WTC11 (cell line): ENCODE measurements around the gene SLC22A13. TPM values are rescaled to one million over a fixed set of nuclear protein-coding genes. Genes with fewer than 3 reads are reported as not detected.

Experiments used
- ATAC-seq: fragments of 200-7000 bp; cut with Tn5 transposase; 2 replicates; pipeline ENCODE4 v1.10.0; 2021; ENCODE audit warnings: mild to moderate bottlenecking, moderate library complexity
- Bru-seq: library from RNA; stranded (reverse); fragments of 400-500 nt; gene quantifications from one replicate; lab custom pipeline; 2021; lab: Mats Ljungman, UMichigan
- CTCF ChIA-PET: fragments of 300-600 bp; sonication (Branson Sonifier 250); formaldehyde crosslinking; loops from one replicate; lab custom pipeline; 2021; ENCODE audit warnings: antibody characterized with exemption; lab: Charles Lee
- POLR2A ChIA-PET: fragments of 350-600 bp; sonication (Branson Sonifier 250); formaldehyde crosslinking; loops from one replicate; lab custom pipeline; 2021; ENCODE audit warnings: antibody characterized with exemption; lab: Charles Lee
- DNase-seq: peaks from one replicate; pipeline ENCODE4 v3.0.0; 2021; ENCODE audit warnings: low spot score
- H3K27ac Mint-ChIP-seq: 2 replicates; pipeline ENCODE4 v1.8.0; 2021; ENCODE audit warnings: mixed read lengths
- H3K27me3 Mint-ChIP-seq: 2 replicates; pipeline ENCODE4 v1.8.0; 2021; ENCODE audit warnings: low read depth, mild to moderate bottlenecking, moderate library complexity, mixed read lengths
- H3K36me3 Mint-ChIP-seq: 2 replicates; pipeline ENCODE4 v1.8.0; 2021; ENCODE audit warnings: mixed read lengths
- H3K4me1 Mint-ChIP-seq: 2 replicates; pipeline ENCODE4 v1.8.0; 2022; ENCODE audit warnings: mixed read lengths
- H3K4me3 Mint-ChIP-seq: 2 replicates; pipeline ENCODE4 v1.8.0; 2021; ENCODE audit warnings: mild to moderate bottlenecking, moderate library complexity, mixed read lengths
- H3K9me3 Mint-ChIP-seq: 2 replicates; pipeline ENCODE4 v1.8.0; 2021; ENCODE audit warnings: mixed read lengths
- HMGA2 ChIP-seq: fragments of 250-450 bp; sonication (Bioruptor Pico); IDR thresholded peaks from 2 replicates; pipeline ENCODE4 v1.4.0; 2021; ENCODE audit warnings: mild to moderate bottlenecking, moderate library complexity
- KAT7 ChIP-seq: sonication (generic); formaldehyde crosslinking; IDR thresholded peaks from 2 replicates; pipeline ENCODE4 v1.8.1; 2023; ENCODE audit warnings: missing genetic modification reagents, mild to moderate bottlenecking, borderline replicate concordance
- OVOL2 ChIP-seq: fragments of 250-450 bp; sonication (Bioruptor Pico); IDR thresholded peaks from 2 replicates; pipeline ENCODE4 v1.9.0; 2021; ENCODE audit warnings: mild to moderate bottlenecking, borderline replicate concordance
- PRRX2 ChIP-seq: fragments of 250-450 bp; sonication (Bioruptor Pico); IDR thresholded peaks from 2 replicates; pipeline ENCODE4 v1.8.0; 2021; ENCODE audit warnings: mild to moderate bottlenecking
- TCF7 ChIP-seq: sonication (generic); formaldehyde crosslinking; IDR thresholded peaks from 2 replicates; pipeline ENCODE4 v1.8.0; 2022; ENCODE audit warnings: mild to moderate bottlenecking, low read depth, missing genetic modification reagents, moderate library complexity
- TP53 ChIP-seq: sonication (generic); formaldehyde crosslinking; IDR thresholded peaks from 2 replicates; pipeline ENCODE4 v1.8.1; 2023; ENCODE audit warnings: mild to moderate bottlenecking, missing genetic modification reagents
- ZBTB21 ChIP-seq: sonication (generic); formaldehyde crosslinking; IDR thresholded peaks from 2 replicates; pipeline ENCODE4 v1.8.1; 2023; ENCODE audit warnings: mild to moderate bottlenecking, missing genetic modification reagents, borderline replicate concordance
- ZNF121 ChIP-seq: sonication (generic); formaldehyde crosslinking; IDR thresholded peaks from 2 replicates; pipeline ENCODE4 v1.8.0; 2023; ENCODE audit warnings: missing genetic modification reagents
- ZNF232 ChIP-seq: sonication (generic); formaldehyde crosslinking; IDR thresholded peaks from 2 replicates; pipeline ENCODE4 v1.8.0; 2022; ENCODE audit warnings: mild to moderate bottlenecking, missing genetic modification reagents
- ZNF263 ChIP-seq: sonication (generic); formaldehyde crosslinking; IDR thresholded peaks from 2 replicates; pipeline ENCODE4 v1.8.1; 2022; ENCODE audit warnings: low read depth, mild to moderate bottlenecking, moderate library complexity, missing genetic modification reagents
- ZNF423 ChIP-seq: fragments of 250-450 bp; sonication (Bioruptor Pico); IDR thresholded peaks from 2 replicates; pipeline ENCODE4 v2.1.2; 2022; ENCODE audit warnings: mild to moderate bottlenecking, moderate library complexity
- ZNF425 ChIP-seq: fragments of 250-450 bp; sonication (Bioruptor Pico); conservative IDR thresholded peaks from 2 replicates; pipeline ENCODE4 v1.9.0; 2021; ENCODE audit warnings: mild to moderate bottlenecking
- ZSCAN18 ChIP-seq: fragments of 250-450 bp; sonication (Bioruptor Pico); IDR thresholded peaks from 2 replicates; pipeline ENCODE4 v2.1.2; 2022; ENCODE audit warnings: mild to moderate bottlenecking, moderate library complexity
- long read RNA-seq, 3 experiments: library from RNA in 1 of 3; library from capped mRNA in 1 of 3; library from polyadenylated mRNA in 1 of 3; unstranded in 2 of 3; stranded (forward) in 1 of 3; transcript quantifications; one replicate each; pipeline ENCODE4 v2.0.0, GENCODE V29; 2021
- total RNA-seq: library from RNA; stranded (reverse); gene quantifications from 3 replicates; pipeline ENCODE4 v1.2.3, GENCODE V29; 2021
- TF ChIP-seq, protein P1 (sequence below): sonication (generic); formaldehyde crosslinking; IDR thresholded peaks from 2 replicates; pipeline ENCODE4 v1.8.1; 2022; ENCODE audit warnings: missing genetic modification reagents, borderline replicate concordance
- TF ChIP-seq, protein P2 (sequence below): sonication (generic); formaldehyde crosslinking; IDR thresholded peaks from 2 replicates; pipeline ENCODE4 v1.8.1; 2023; ENCODE audit warnings: mild to moderate bottlenecking, missing genetic modification reagents
- TF ChIP-seq, protein P3 (sequence below): sonication (generic); formaldehyde crosslinking; conservative IDR thresholded peaks from 2 replicates; pipeline ENCODE4 v1.8.1; 2023; ENCODE audit warnings: mild to moderate bottlenecking, low read depth, missing genetic modification reagents, moderate library complexity
- TF ChIP-seq, protein P4 (sequence below): fragments of 200-600 bp; IDR thresholded peaks from 2 replicates; pipeline ENCODE4 v1.8.0; 2022; ENCODE audit warnings: antibody characterized with exemption

Gene SLC22A13
- 0.16 to 0.42 TPM (median 0.30 TPM) in 3 replicates for total RNA-seq
- Bru-seq, nascent RNA = percentile 37 among the genes with signal in this experiment
- long read RNA-seq, experiment 1 = 0 reads
- long read RNA-seq, experiment 2 = 0 reads
- long read RNA-seq, experiment 3 = 0 reads

DNA sequence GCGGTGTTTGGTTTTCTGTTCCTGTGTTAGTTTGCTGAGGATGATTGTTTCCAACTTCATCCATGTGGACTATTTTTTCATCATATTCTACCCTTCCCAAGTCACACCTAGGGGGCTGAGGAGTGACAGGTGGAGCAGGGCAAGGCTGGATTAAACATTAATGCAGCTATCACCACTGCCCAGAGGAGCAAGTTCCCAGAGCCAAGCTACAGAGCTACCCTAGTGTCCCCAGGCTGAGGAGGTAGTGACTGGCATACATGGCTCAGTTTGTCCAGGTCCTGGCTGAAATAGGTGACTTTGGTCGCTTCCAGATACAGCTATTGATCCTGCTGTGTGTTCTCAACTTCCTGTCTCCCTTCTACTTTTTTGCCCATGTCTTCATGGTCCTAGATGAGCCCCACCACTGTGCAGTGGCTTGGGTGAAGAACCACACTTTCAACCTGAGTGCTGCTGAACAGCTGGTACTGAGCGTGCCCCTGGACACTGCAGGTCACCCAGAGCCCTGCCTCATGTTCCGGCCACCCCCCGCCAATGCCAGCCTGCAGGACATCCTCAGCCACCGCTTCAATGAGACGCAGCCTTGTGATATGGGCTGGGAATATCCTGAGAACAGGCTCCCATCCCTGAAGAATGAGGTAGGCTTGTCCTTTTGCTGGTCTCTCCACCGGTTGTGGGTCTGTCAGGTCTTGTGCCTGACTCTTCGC lies at the start of gene SLC22A13:
Gene SLC22A13, plus strand, starts transcription at position 209 of the 704 bp plus-strand sequence. Its CDS starts 49 bp downstream, at position 258.
- no peaks in the 10 kb centered on the region for H3K36me3 Mint-ChIP-seq
- ChIA-PET CTCF (no interaction called here), POLR2A (no interaction called here)
- no peak within 1 kb of the TSS for H3K4me3 Mint-ChIP-seq
- no peak for ATAC-seq
- H3K9me3 Mint-ChIP-seq = peaks cover 4% of the 10 kb centered on the region; the same call in 1 of the 2 replicates
- H3K27ac Mint-ChIP-seq = peak within 1 kb of the TSS; percentile 10; the same call in 1 of the 2 replicates
- peaks cover 27% of the 10 kb centered on the region for H3K4me1 Mint-ChIP-seq
- H3K27me3 Mint-ChIP-seq = no peaks in the 10 kb centered on the region
- no peak for DNase-seq
- TF ChIP-seq ZNF263 (CRISPR knock-in tag) (no peak), TCF7 (CRISPR knock-in tag) (no peak), ZBTB21 (CRISPR knock-in tag) (no peak), KAT7 (CRISPR knock-in tag) (no peak), ZNF232 (CRISPR knock-in tag) (no peak), ZSCAN18 (no peak), OVOL2 (no peak), TP53 (CRISPR knock-in tag) (no peak)
- TF ChIP-seq, protein P1, sequence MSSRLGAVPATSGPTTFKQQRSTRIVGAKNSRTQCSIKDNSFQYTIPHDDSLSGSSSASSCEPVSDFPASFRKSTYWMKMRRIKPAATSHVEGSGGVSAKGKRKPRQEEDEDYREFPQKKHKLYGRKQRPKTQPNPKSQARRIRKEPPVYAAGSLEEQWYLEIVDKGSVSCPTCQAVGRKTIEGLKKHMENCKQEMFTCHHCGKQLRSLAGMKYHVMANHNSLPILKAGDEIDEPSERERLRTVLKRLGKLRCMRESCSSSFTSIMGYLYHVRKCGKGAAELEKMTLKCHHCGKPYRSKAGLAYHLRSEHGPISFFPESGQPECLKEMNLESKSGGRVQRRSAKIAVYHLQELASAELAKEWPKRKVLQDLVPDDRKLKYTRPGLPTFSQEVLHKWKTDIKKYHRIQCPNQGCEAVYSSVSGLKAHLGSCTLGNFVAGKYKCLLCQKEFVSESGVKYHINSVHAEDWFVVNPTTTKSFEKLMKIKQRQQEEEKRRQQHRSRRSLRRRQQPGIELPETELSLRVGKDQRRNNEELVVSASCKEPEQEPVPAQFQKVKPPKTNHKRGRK (CRISPR knock-in tag) = no peak

GRCh38 chr3:38219609-38220197 lies 45.9 kb upstream of the SLC22A13 start:
- Mint-ChIP-seq H3K36me3 (peaks cover 20% of the 10 kb centered on the region), H3K4me1 (no peaks in the 10 kb centered on the region), H3K27me3 (no peaks in the 10 kb centered on the region), H3K27ac (no peak overlapping the region), H3K4me3 (no peak overlapping the region), H3K9me3 (no peaks in the 10 kb centered on the region)
- ChIA-PET POLR2A (no interaction called here), CTCF (no interaction called here)
- DNase-seq (no peak), ATAC-seq (no peak)
- TF ChIP-seq, protein P2, sequence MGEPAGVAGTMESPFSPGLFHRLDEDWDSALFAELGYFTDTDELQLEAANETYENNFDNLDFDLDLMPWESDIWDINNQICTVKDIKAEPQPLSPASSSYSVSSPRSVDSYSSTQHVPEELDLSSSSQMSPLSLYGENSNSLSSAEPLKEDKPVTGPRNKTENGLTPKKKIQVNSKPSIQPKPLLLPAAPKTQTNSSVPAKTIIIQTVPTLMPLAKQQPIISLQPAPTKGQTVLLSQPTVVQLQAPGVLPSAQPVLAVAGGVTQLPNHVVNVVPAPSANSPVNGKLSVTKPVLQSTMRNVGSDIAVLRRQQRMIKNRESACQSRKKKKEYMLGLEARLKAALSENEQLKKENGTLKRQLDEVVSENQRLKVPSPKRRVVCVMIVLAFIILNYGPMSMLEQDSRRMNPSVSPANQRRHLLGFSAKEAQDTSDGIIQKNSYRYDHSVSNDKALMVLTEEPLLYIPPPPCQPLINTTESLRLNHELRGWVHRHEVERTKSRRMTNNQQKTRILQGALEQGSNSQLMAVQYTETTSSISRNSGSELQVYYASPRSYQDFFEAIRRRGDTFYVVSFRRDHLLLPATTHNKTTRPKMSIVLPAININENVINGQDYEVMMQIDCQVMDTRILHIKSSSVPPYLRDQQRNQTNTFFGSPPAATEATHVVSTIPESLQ (CRISPR knock-in tag) = no peak
- TF ChIP-seq ZNF121 (CRISPR knock-in tag) = peak; percentile 84
- TF ChIP-seq, protein P3, sequence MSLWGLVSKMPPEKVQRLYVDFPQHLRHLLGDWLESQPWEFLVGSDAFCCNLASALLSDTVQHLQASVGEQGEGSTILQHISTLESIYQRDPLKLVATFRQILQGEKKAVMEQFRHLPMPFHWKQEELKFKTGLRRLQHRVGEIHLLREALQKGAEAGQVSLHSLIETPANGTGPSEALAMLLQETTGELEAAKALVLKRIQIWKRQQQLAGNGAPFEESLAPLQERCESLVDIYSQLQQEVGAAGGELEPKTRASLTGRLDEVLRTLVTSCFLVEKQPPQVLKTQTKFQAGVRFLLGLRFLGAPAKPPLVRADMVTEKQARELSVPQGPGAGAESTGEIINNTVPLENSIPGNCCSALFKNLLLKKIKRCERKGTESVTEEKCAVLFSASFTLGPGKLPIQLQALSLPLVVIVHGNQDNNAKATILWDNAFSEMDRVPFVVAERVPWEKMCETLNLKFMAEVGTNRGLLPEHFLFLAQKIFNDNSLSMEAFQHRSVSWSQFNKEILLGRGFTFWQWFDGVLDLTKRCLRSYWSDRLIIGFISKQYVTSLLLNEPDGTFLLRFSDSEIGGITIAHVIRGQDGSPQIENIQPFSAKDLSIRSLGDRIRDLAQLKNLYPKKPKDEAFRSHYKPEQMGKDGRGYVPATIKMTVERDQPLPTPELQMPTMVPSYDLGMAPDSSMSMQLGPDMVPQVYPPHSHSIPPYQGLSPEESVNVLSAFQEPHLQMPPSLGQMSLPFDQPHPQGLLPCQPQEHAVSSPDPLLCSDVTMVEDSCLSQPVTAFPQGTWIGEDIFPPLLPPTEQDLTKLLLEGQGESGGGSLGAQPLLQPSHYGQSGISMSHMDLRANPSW (CRISPR knock-in tag) = no peak

GRCh38 chr3:38221005-38221404 lies 44.6 kb upstream of the SLC22A13 start:
- no peak for DNase-seq
- peaks cover 25% of the 10 kb centered on the region for H3K36me3 Mint-ChIP-seq
- H3K4me1 Mint-ChIP-seq = no peaks in the 10 kb centered on the region
- CTCF ChIA-PET = interaction anchor here (0.6 to 1.1 kb wide), 3 partner anchors 77 to 684 kb away, joined by 3 to 4 read pairs (median 3); no protein-coding TSS in a partner anchor
- H3K9me3 Mint-ChIP-seq = no peaks in the 10 kb centered on the region
- H3K4me3 Mint-ChIP-seq = no peak overlapping the region
- H3K27ac Mint-ChIP-seq = no peak overlapping the region
- ATAC-seq = no peak
- POLR2A ChIA-PET = no interaction called here
- no peaks in the 10 kb centered on the region for H3K27me3 Mint-ChIP-seq
- no peak for TF ChIP-seq HMGA2
- TF ChIP-seq ZNF425 (CRISPR knock-in tag) = no peak
- TF ChIP-seq ZNF423 (CRISPR knock-in tag) = no peak
- TF ChIP-seq, protein P4, sequence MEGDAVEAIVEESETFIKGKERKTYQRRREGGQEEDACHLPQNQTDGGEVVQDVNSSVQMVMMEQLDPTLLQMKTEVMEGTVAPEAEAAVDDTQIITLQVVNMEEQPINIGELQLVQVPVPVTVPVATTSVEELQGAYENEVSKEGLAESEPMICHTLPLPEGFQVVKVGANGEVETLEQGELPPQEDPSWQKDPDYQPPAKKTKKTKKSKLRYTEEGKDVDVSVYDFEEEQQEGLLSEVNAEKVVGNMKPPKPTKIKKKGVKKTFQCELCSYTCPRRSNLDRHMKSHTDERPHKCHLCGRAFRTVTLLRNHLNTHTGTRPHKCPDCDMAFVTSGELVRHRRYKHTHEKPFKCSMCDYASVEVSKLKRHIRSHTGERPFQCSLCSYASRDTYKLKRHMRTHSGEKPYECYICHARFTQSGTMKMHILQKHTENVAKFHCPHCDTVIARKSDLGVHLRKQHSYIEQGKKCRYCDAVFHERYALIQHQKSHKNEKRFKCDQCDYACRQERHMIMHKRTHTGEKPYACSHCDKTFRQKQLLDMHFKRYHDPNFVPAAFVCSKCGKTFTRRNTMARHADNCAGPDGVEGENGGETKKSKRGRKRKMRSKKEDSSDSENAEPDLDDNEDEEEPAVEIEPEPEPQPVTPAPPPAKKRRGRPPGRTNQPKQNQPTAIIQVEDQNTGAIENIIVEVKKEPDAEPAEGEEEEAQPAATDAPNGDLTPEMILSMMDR = no peak
- no peak for TF ChIP-seq PRRX2
